Nephron (organoid): ENCODE measurements around the gene INTS1.

Experiments
- H3K27ac Mint-ChIP-seq, 3 experiments: 2 replicates each; pipeline ENCODE4 v1.8.0; 2020; ENCODE audit warnings: mixed read lengths in 3 of 3, mild to moderate bottlenecking in 2 of 3, moderate library complexity in 1 of 3
- H3K27me3 Mint-ChIP-seq: 2 replicates; pipeline ENCODE4 v1.8.0; 2021; ENCODE audit warnings: low read depth, mild to moderate bottlenecking, moderate library complexity, mixed read lengths
- H3K36me3 Mint-ChIP-seq: 2 replicates; pipeline ENCODE4 v1.8.0; 2020; ENCODE audit warnings: low read depth, mixed read lengths
- H3K4me1 Mint-ChIP-seq: 2 replicates; pipeline ENCODE4 v1.8.0; 2020; ENCODE audit warnings: mixed read lengths
- H3K4me3 Mint-ChIP-seq, 3 experiments: 2 replicates each; pipeline ENCODE4 v1.8.0; 2020; ENCODE audit warnings: mild to moderate bottlenecking in 3 of 3, mixed read lengths in 3 of 3, moderate library complexity in 2 of 3
- H3K9me3 Mint-ChIP-seq: 2 replicates; pipeline ENCODE4 v1.8.0; 2020; ENCODE audit warnings: mixed read lengths
- TF ChIP-seq, protein P1 (sequence below), 3 experiments: fragments of 200-600 bp; sonication (generic); IDR thresholded peaks; one replicate each; pipeline ENCODE4 v1.5.0; 2021; ENCODE audit warnings: antibody characterized with exemption in 3 of 3; ENCODE audit not compliant: unreplicated experiment in 3 of 3

INTS1 gene

DNA sequence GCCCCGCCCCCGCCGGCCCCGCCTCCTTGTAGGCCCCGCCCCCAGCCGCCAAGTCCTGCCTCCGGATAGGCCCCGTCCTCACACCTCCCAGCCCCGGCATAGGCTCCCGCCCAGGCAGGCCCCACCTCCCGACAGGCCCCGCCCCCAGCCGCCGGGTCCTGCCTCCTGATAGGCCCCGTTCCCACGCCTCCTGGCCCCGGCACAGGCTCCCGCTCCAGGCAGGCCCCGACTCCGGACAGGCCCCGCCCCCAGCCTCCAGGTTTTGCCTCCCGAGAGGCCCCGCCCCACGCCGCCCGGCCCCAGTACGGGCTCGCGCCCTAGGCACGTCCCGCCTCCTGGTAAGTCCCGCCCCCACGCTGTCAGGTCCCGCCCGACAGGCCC is 44.7 kb downstream of the INTS1 start:
- H3K27me3 Mint-ChIP-seq = peaks cover 7% of the 10 kb centered on the region
- H3K4me1 Mint-ChIP-seq = peaks cover 20% of the 10 kb centered on the region
- no peak overlapping the region for H3K27ac Mint-ChIP-seq
- H3K4me3 Mint-ChIP-seq = peak overlapping the region; percentile 67 to 73 (median 70)
- TF ChIP-seq, protein P1, sequence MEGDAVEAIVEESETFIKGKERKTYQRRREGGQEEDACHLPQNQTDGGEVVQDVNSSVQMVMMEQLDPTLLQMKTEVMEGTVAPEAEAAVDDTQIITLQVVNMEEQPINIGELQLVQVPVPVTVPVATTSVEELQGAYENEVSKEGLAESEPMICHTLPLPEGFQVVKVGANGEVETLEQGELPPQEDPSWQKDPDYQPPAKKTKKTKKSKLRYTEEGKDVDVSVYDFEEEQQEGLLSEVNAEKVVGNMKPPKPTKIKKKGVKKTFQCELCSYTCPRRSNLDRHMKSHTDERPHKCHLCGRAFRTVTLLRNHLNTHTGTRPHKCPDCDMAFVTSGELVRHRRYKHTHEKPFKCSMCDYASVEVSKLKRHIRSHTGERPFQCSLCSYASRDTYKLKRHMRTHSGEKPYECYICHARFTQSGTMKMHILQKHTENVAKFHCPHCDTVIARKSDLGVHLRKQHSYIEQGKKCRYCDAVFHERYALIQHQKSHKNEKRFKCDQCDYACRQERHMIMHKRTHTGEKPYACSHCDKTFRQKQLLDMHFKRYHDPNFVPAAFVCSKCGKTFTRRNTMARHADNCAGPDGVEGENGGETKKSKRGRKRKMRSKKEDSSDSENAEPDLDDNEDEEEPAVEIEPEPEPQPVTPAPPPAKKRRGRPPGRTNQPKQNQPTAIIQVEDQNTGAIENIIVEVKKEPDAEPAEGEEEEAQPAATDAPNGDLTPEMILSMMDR (IDR thresholded peaks at IDR 0.05; ENCODE audit: unreplicated experiment in 3 of 3) = no peak
- no peaks in the 10 kb centered on the region for H3K36me3 Mint-ChIP-seq
- H3K9me3 Mint-ChIP-seq = no peaks in the 10 kb centered on the region

DNA sequence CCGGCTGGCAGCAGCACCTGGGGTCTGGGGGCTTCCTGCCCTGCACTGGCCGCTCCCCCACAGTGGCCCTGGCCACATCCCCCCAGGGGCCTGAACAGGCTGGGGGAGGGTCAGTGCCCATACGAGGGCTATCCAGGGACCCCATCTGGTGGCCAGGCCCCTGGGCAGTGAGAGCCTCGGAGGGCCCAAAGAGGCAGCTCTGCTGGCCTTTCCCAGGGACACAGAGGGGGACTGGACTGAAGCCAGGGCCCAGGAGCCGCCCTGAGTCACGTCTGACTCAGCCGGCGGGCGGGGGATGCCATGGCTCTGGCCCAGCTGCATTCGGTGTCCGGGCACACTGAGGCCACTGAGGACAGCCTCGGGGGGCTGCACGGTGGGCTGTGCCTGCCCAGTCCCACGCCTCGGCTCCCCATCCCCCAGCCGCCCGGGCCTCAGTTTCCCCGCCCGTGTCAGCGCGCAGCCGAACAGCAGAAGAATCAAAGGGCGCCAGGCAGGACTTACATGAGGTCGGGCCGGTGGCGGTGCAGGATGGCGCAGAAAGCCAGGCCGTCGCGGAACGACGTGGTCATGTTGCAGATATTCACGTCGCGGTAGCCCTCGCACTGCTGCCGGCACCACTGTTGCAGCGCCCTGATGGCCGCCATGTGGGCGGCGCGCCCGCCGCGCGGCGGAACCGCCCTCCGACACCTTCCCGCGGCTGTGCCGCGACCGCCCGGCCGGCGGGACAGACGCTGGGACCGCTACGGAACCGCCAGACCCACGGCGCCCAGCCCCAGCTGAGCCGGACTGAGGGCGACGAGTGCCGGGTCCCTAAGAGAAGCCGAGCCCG is 45.3 kb downstream of the INTS1 start, which contains the start of gene MICALL2:
Gene MICALL2, minus strand, starts transcription at position 788 of the 829 bp plus-strand sequence. Its CDS starts 144 bp downstream, at position 644.
- Mint-ChIP-seq H3K27ac (no peak within 1 kb of the TSS), H3K36me3 (no peaks in the 10 kb centered on the region)

GRCh38 chr7:1457949-1458682 is 46.1 kb downstream of the INTS1 start:
- peaks cover 7% of the 10 kb centered on the region for H3K27me3 Mint-ChIP-seq
- TF ChIP-seq, protein P1 (IDR thresholded peaks at IDR 0.05; ENCODE audit: unreplicated experiment in 3 of 3) = no peak
- no peaks in the 10 kb centered on the region for H3K9me3 Mint-ChIP-seq
- H3K4me3 Mint-ChIP-seq = peak overlapping the region; percentile 73 to 81 (median 75)
- peaks cover 20% of the 10 kb centered on the region for H3K4me1 Mint-ChIP-seq
- no peaks in the 10 kb centered on the region for H3K36me3 Mint-ChIP-seq
- H3K27ac Mint-ChIP-seq = no peak overlapping the region

More for the DNA sequence above, 45.3 kb downstream of the INTS1 start, which contains the start of gene MICALL2:
- Mint-ChIP-seq H3K4me3 (peak within 1 kb of the TSS; percentile 73 to 81 (median 75)), H3K27me3 (peaks cover 7% of the 10 kb centered on the region), H3K4me1 (peaks cover 20% of the 10 kb centered on the region), H3K9me3 (no peaks in the 10 kb centered on the region)
- TF ChIP-seq, protein P1 (IDR thresholded peaks at IDR 0.05; ENCODE audit: unreplicated experiment in 3 of 3) = no peak

DNA sequence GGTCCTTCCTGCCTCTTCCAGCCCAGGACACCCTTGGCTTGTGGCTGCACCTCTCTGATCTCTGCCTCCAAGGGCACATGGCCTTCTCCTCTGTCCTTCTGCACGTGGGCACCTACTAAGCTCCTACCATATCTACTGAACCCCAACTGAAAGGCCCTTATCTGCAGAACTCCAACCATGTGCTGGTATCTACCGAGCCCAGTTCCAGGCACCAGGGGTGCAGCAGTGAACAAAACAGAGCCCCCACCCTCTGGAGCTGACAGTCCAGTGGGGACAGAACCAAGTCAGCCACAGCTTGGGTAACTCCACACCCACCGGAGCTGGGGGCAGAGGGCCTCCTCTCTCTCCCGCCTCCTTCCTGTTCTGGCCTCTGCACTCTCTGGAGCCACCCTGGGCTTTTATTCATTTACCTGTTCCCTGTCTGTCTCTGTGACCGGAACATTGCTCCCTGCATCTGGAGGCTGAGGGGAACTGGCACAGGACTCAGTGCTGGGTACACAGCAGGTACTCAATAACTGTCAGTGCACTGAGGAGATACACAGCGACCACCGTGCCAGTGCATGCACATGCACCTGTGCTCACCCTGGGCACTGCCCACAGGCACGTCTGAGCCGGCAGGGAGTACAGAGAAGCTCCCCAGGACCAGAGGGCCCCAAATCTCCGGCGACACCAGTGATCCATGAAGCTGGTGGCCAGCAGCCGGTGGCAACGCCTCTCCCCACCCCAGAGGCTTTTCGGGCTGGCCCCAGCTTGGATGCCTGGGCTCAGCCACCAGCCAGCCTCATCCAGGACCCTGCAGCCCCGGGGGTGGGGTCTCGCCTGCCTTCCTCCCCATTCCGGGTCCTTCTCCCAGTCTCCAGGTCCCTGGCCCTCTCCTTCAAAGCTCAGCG is 46.9 kb downstream of the INTS1 start:
- H3K4me3 Mint-ChIP-seq = peak overlapping the region; percentile 73 to 81 (median 75)
- H3K4me1 Mint-ChIP-seq = peaks cover 20% of the 10 kb centered on the region
- H3K27ac Mint-ChIP-seq = no peak overlapping the region
- H3K36me3 Mint-ChIP-seq = no peaks in the 10 kb centered on the region
- H3K27me3 Mint-ChIP-seq = peaks cover 10% of the 10 kb centered on the region
- no peaks in the 10 kb centered on the region for H3K9me3 Mint-ChIP-seq
- TF ChIP-seq, protein P1 (IDR thresholded peaks at IDR 0.05; ENCODE audit: unreplicated experiment in 3 of 3) = no peak

DNA sequence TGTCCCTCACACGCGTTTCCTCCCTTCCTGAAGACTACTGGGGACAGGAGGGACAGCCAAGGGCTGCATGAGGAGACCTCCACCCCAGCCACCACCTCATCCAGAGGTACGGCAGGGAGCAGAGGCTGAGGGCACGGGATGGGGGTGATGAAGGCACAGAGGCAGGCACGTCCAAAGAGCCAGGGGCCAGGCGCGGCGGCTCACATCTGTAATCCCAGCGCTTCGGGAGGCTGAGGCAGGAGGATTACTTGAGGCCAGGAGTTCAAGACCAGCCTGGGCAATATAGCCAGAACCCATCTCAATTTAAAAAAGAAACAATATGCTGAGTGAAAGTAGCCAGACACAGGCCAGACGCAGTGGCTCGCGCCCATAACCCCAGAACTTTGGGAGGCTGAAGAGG is 48.2 kb downstream of the INTS1 start:
- TF ChIP-seq, protein P1 (IDR thresholded peaks at IDR 0.05; ENCODE audit: unreplicated experiment in 3 of 3) = no peak
- peaks cover 12% of the 10 kb centered on the region for H3K4me1 Mint-ChIP-seq
- H3K27me3 Mint-ChIP-seq = peaks cover 11% of the 10 kb centered on the region
- no peak overlapping the region for H3K27ac Mint-ChIP-seq
- H3K9me3 Mint-ChIP-seq = no peaks in the 10 kb centered on the region
- H3K36me3 Mint-ChIP-seq = no peaks in the 10 kb centered on the region
- peak overlapping the region in 1 of 3 experiments; percentile 44 for H3K4me3 Mint-ChIP-seq
